ENCODE results near the gene OBI1.

Gene OBI1, protein sequence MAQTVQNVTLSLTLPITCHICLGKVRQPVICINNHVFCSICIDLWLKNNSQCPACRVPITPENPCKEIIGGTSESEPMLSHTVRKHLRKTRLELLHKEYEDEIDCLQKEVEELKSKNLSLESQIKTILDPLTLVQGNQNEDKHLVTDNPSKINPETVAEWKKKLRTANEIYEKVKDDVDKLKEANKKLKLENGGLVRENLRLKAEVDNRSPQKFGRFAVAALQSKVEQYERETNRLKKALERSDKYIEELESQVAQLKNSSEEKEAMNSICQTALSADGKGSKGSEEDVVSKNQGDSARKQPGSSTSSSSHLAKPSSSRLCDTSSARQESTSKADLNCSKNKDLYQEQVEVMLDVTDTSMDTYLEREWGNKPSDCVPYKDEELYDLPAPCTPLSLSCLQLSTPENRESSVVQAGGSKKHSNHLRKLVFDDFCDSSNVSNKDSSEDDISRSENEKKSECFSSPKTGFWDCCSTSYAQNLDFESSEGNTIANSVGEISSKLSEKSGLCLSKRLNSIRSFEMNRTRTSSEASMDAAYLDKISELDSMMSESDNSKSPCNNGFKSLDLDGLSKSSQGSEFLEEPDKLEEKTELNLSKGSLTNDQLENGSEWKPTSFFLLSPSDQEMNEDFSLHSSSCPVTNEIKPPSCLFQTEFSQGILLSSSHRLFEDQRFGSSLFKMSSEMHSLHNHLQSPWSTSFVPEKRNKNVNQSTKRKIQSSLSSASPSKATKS

DNA sequence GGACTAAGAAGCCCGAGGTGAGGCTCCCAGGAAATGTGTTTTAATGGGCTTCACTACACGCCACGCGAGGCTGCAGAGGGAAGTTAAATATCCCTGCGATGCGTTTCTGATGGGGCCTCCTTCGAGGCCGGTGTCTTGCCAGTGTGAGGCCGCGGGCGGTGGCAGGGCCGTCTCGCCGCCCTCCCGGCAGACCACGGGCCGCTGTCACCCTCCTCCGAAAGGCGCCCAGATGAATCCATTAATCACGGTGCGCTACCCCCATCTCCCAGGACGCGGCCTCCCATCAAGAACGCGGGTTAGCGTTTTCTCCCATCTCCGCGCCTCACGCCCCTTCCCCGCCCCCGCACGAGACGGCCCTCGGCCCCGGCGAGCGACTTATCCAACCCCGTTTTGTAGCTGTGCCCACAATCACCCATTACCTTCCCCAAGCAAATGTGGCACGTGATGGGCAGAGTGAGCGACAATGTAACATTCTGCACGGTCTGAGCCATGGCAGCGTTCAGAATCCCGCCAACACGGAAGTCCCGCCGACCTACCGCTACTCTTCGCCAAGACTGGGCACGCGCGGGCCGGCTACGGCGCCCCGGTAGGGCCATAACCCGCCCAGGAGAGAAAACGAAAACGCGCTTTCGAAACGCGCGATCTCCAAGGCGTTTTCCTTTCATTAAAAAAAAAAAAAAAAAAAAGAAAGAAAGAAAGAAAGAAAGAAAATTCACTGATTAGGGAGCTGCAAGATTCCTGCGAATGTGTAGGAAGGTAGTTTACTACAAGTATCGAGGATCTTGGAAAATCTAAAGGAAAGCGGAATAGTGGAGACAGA, at the start of gene OBI1:
TSS of gene OBI1 (minus strand) at position 526 of the 820 bp plus-strand sequence. CDS start at position 491, 35 bp downstream.
- peak; percentile 78 to 83 for DNase-seq (ENCODE audit: low read depth in 2 of 2)

DNA sequence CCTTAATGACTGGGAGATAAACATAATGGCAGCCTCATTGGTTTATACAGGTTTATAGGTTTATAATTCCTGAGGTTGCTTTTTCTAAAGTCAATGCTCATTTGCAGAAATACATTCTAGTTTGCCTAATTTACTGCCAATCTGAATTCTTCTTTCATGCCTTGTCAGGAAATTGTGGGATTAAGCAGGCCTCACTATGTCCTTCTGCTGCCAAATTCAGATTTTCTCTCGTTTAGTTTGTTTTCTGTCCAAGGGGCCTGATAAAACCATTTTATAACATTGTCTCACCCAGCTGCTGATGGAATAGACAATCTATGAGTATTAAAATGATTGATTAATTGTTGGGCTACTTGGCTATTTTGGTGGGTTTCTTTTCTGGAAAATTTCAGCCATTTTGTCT, 42.4 kb upstream of the OBI1 start:
- DNase-seq (ENCODE audit: low read depth in 2 of 2): no peak

DNA sequence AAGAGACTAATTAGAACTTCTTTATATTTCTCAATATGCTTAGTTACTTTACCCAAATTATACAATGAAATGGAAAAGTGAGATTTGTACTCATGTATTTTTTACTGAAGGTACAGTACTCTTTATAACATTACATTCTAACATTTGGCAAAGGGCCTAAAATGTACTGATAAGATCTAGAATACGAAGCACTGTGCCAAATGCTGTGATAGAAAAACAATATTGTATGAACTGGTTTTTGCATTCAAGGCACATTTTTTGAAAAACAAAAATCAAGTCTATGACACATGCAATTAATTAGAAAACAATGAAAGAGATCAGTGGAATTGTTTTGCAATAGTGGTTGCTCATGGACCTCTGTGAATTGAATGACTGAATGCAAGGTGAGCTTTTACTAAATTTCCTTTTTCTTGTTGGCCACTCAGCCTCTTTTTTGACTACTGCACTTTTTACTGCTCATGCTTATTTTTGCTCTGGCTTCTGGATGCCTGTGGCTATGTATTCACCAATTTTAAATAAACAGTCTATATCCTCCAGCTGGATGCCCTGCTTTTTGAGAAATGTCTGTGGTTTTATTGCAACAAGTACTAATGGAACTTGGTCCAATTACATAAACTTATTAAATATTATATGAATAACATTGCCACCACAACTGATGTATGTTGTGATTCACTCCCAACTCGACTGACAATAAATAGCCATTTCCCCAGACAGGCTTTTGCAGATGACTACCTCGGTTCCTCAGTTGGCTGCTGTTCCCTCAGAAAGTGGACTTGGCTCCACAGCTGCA, 41.4 kb upstream of the OBI1 start:
- no peak for DNase-seq (ENCODE audit: low read depth in 2 of 2)

DNA sequence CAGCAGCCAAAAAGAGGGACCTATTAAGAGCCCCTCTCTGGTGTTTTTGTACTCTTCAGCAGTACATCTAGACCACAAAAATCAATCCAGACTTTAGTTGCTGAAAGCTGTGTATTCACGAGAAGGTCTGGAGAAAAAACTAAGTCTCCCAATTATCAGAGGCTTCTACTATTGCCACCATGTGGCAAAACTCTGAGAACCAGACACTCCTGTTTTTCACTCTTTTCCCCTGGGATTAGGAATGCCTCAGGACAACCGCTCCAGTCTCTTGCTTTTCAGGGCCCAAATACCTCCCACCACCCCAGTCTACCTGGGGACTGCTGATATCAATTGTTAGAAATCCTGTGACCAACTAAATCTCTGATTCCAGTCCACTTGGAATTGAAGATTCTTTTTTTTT, 30.1 kb upstream of the OBI1 start:
- no peak for DNase-seq (ENCODE audit: low read depth in 2 of 2)

DNA sequence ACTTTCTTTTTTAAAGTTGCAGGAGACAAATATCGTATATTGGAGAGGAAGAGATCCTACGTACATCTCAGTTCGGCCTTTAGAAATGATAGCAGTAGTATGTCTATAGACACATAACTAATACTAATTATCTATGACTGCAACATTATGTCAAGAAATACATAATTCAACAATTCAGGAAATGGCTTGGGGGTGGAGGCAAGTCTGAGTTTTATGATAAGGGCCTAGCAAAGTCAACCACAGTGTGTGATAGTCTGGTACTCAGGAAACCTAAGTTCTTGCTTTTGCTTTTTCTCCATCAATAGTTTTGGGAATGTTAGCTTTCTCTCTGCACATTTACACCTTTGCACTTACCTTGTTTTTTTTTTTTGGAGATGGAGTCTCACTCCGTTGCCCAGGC, 27.5 kb upstream of the OBI1 start:
- no peak for DNase-seq (ENCODE audit: low read depth in 2 of 2)

DNA sequence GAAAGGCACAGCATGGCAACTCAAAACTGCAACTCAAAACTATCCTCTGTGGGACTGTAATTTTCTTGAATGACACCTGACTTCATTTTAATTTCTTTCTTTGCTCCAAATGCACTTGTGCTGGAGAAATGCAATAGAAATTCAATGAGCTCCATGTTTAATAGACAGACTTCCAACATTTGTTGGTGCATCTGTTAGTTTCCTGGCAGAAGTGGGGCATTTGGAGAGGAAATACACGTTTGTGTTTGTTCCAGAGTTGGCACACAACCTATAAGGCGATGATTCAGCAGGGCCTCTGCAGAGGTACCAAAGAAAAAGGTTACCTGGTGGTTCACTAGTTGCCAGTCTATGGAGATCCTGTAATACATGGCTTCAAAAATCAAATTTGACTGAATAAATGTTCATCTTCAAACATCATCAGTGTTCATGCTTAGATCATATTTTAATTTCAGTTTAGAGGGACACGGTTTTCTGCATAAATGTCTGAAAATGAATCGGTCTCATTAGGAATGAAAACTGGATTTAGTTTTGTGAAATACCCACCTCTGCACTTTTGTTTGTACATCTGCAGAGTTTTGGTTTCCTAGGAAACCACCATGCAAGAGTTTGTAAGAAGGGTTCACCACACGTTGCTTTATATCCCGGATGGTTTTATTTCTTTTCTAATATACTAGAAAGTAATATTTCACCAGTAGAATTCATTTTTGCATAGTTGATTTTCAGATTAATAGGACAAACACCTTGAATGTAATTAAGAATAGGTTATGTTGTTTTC, 21.8 kb upstream of the OBI1 start:
- no peak for DNase-seq (ENCODE audit: low read depth in 2 of 2)

DNA sequence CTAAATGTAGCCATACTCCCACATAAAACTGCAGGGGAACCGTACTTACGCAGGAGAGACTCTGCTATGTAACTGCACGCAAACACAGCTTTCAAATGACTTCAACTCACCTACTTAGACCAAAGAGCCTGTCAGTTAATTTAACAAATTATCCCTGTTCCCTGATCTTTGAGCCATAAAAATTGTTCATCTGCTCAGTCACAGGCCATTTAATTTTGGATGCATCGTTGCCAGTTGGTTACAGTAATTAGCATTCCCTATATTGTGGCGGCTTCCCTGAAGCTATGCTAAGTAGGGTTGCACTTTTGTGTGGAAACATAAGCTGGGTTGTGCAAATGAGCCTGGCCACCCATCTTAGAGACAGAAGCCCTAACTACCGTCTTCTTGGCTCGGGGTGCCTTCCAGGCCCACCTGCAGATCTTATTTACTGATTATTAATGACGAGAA, 21.2 kb upstream of the OBI1 start:
- DNase-seq (ENCODE audit: low read depth in 2 of 2): no peak

DNA sequence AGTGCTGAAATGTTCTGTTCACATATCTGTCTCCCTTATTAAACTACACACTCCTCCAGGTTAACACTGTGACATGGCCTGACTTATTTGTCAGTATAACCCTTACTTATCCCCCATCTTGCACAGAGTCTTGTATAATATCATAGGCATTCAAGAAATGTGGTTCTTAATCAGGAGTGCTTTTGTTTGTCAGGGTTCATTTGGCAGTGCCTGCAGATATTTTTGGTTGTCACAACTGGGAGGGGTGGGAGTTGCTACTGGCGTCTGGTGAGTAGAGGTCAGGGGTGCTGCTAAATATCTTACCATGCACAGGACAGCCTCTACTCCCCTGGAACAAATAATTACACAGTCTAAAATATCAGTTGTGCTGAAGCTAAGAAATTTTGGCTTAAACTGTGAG, 20.4 kb upstream of the OBI1 start:
- no peak for DNase-seq (ENCODE audit: low read depth in 2 of 2)

DNA sequence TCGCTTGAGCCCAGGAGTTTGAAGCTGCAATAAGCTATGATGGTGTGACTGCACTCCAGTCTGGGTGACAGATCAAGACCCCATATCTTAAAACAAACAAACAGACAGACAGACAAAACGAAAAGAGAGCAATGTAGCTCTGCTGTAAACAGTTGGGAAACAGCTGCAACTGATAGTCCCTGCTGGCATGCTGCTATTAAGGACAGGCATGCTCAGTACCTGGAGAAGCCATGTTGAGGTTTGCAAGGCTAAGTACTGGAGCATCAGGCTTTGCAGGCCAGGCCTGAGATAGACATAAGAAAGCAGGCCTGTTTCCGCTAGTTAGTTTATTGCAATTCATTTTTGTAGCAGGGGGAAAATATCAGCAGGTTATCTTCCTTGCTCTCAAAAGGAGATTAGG, 16.2 kb upstream of the OBI1 start:
- DNase-seq (ENCODE audit: low read depth in 2 of 2): no peak

DNA sequence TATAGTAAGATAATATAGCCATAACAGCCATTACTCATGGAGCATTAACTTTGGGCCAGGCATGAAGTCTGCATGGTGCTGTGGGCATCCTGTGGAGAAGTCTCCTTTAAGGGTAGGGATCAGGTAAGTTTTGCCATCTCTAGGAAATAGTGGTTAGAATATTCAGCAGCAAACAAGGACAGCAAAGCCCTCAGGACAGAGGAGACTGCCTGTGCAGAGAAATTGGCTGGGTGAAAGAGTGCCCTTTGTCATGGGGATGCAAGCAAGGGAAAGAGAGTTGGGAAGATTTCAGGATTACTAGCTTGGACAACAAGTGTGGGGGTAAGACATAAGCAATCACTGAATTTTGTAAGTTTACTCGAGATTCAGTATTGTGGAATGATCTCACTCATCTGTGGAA, 15.7 kb upstream of the OBI1 start:
- no peak for DNase-seq (ENCODE audit: low read depth in 2 of 2)

DNA sequence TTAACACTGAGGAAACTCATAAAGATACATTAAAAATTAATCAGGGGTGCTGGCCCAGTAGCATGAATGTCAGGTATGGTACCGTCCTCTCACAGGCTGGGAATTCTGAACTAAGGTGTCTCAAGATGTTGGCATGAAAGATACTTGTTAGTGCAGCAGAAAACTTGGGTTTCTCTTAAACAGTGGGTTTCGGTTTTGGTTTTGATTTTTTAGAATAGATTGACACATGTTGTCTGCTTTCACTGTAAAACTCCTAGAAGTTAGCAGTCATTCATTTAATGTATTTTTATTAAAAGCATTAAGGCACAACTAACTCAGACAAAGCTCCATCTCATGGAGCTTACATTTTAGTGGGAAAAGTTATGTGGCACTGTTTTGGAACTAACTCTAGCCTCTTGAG, 3.5 kb upstream of the OBI1 start:
- DNase-seq (ENCODE audit: low read depth in 2 of 2): no peak

DNA sequence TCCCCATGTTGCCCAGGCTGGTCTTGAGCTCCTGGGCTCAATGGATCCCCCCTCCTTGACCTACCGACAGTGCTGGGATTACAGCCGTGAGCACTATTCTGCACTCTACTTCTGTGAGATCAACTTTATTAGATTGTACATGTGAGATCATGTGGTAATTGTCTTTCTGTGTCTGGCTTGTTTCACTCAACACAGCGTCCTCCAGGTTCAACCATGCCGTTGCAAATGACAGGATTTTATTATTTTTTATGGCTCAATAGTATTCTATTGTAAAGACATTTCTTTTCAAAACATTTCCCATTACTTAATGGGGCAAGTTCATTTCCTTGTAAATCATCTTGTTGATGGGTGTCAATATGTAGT, 1.5 kb upstream of the OBI1 start:
- DNase-seq (ENCODE audit: low read depth in 2 of 2): no peak

DNA sequence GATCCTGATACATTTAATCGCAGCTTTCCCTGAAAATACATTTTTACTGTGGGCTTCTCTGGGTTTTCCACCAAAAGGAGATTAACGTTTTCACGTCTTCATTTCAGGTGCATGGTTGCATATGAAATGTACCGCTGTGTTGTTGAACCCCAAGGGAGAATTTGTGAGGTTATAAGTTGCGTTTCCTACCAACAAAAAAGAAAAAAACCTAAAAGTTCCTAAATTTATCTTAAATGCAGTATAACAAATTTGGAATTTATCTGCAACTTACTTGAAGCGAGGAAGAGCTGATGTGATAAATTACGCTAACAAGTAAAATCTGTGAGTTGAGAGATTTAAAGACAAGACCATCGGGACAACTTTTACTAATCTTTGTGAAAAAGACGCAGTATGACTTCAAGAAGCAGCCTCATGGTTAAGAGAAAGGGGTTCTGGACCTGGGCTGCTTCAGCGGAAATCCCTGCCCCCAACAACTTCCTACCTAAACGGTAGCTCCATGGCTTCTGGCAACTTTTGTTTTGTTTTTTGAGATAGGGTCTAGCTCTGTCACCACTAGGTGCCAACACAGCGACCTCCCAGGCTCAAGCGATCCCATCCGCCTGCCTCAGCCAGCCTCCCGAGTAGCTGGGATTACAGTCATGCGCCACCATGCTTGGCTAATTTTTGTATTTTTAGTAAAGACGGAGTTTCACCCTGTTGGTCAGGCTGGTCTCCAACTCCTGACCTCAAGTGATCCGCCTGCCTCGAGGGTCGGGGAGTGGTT, 958 bp upstream of the OBI1 start:
- DNase-seq (ENCODE audit: low read depth in 2 of 2): no peak

DNA sequence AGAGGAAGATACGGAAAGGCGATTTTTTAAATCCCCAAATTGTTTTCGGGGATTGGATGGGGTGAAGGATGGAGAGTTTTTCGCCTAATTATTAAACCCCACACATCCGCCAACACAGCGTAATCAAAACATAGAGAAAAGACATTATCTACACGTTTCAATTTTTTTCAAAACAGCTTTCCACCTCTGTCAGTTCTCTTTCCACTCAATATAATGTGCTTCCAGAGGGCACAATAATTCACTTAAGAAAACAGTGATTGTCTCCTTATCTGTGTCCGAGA, 435 bp upstream of the OBI1 start:
- no peak for DNase-seq (ENCODE audit: low read depth in 2 of 2)

DNA sequence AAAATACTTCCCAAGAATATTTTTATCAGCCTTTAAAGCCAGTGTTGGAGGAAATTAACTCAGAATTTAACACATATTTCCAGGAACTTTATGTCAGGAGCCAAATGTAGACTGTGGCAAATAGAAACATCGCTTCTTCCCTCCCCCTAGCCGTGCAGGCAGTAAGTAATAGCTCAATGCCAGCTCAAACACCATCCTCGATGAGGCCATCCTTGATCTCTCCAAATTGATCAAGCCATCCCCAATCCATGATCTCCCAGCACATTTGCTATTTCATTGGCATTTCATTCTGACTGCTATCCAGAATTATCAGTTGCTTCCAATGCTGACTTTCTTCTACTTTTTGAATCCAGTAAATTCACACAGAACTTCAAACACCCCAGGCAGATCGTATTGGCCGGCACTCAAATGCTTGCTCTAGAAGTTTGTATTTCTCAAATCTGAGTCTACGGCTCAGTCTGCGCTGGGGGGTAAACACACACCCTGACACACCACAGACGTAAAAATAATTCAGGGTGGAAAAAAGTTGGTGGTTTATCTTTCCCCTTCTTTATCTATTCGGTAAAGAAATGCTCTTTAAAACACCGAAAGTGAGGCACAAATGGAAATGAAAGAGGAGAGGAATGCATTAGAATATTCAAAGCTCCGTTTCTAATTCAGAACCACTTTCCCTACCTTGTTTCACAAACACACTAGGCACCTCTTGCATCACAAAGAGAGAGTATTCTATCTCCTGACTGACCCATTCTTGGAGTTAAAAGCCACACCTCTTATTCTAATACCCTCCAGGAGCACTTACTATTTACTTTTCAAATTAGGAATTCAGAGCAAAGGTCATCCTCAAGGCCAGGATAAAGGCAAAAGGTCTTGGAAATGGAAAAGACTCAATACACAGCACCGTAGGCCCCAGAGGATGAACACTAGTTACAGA, 991 bp downstream of the OBI1 start:
- no peak for DNase-seq (ENCODE audit: low read depth in 2 of 2)

DNA sequence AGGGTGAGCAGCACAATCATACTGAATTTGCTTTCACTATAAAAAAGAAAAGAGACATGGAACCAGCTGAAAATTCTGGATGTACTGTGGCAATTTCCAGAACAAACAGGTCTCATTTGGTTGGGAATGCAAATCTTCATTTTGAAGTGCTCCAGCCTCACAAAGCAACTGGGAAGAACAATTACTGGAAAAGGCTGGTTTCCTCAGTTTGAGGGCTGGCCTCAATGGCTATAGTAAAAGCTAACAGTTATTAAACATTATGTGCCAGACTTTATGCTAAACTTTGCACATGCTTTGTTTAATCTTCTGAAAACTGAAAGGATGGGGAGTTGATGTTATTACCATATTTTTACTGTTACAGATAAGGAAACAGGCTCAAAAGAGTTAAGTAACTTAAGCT, 3.0 kb downstream of the OBI1 start:
- no peak for DNase-seq (ENCODE audit: low read depth in 2 of 2)

DNA sequence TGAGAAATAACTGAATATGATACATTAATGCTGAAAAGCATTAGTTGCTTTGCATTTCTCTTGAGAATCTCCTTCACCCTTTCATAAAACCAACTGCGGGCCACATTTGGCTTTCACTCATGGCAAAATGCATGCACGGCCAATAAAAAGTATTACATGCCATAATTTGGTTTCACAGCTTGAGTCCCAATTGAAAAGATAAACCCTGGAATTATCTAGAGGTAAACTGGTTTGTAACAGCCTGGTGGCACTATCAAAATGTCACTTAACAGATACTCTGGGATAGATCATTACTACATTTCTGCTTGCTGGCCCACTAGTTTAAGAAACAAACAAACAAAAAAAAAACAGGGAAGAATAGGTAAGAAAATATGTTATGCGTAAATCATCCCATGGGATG, 3.9 kb downstream of the OBI1 start:
- no peak for DNase-seq (ENCODE audit: low read depth in 2 of 2)

DNA sequence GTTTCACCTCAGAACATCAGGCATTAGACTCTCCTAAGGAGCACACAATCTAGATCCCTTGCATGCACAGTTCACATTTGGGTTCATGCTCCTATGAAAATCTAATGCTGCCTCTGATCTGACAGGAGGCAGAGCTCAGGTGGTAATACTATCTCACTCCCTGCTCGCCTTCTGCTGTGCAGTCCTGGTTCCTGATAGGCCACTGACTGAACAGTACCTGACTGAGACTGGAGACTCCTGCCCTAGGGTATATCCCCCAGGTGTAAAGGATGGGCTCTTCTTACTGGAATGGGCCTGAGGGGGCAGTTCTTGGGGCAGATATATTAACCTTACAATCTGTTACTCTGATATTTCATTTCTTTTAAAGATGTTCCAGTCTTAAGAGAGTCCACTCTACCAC, 6.3 kb downstream of the OBI1 start:
- DNase-seq (ENCODE audit: low read depth in 2 of 2): no peak

DNA sequence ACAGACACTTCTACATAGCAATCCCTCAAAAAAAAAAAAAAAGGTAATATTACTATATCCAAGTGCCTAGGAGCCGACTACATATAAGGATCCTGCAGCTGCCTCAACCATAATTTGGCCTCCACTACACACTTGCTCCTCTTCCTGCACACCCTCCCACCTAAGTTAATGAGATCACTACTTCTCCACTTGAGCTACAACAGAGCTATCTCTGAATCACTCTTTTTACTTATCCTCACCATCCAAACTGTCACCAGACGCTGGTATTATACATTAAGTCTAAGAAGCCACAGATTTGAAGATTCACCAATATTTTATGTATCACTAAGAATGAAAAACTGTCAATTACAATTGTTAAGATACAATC, 8.3 kb downstream of the OBI1 start:
- DNase-seq (ENCODE audit: low read depth in 2 of 2): no peak
